H1 (cell line): ENCODE measurements around the gene RELT. TPM values are rescaled to one million over a fixed set of nuclear protein-coding genes. Genes with fewer than 3 reads are reported as not detected.
A peak's percentile ranks its signal among the peaks of the same experiment; 100 is the strongest.

Experiments
- CTCF ChIA-PET: fragments of 300-600 bp; sonication (Branson Sonifier 250); formaldehyde crosslinking; loops from one replicate; lab custom pipeline; 2021; ENCODE audit not compliant: partially characterized antibody; lab: Charles Lee
- POLR2A ChIA-PET: fragments of 300-600 bp; sonication (Branson Sonifier 250); formaldehyde crosslinking; loops from one replicate; lab custom pipeline; 2021; ENCODE audit warnings: inconsistent platforms; ENCODE audit not compliant: partially characterized antibody; lab: Charles Lee
- DNase-seq, 2 experiments: peaks; one replicate each; pipeline versions ENCODE4 v3.0.0 to v3.0.0-alpha.2; 2010 to 2022; ENCODE audit warnings: low spot score in 2 of 2, low read depth in 1 of 2, mixed read lengths in 1 of 2
- FAIRE-seq: peaks from 2 replicates; lab custom pipeline; 2011; peaks lifted over from hg19 to GRCh38; lab: Jason Lieb, UNC
- H2AFZ ChIP-seq: 2 replicates; pipeline ENCODE4 v1.8.1; 2012; ENCODE audit warnings: low read length, inconsistent platforms
- H2AK5ac ChIP-seq: 2 replicates; pipeline ENCODE4 v1.6.1; 2013; ENCODE audit warnings: low read depth, low read length
- H2BK120ac ChIP-seq: replicated peaks from 2 replicates; pipeline ENCODE3; 2013; ENCODE audit warnings: low read depth, low read length, inconsistent platforms
- H2BK12ac ChIP-seq: 2 replicates; pipeline ENCODE4 v1.6.1; 2013; ENCODE audit warnings: low read depth, low read length
- H2BK15ac ChIP-seq: 2 replicates; pipeline ENCODE4 v1.6.1; 2013; ENCODE audit warnings: low read length
- H2BK20ac ChIP-seq: 2 replicates; pipeline ENCODE4 v1.6.1; 2013; ENCODE audit warnings: low read length
- H2BK5ac ChIP-seq: 2 replicates; pipeline ENCODE4 v1.6.1; 2013; ENCODE audit warnings: low read depth, low read length
- H3K14ac ChIP-seq: 2 replicates; pipeline ENCODE4 v1.6.1; 2013; ENCODE audit warnings: inconsistent platforms; ENCODE audit not compliant: insufficient read length
- H3K18ac ChIP-seq: 2 replicates; pipeline ENCODE4 v1.6.1; 2013; ENCODE audit warnings: low read length; ENCODE audit errors: extremely low read depth
- H3K23ac ChIP-seq: 2 replicates; pipeline ENCODE4 v1.6.1; 2013; ENCODE audit warnings: inconsistent platforms; ENCODE audit not compliant: insufficient read length
- H3K23me2 ChIP-seq: 2 replicates; pipeline ENCODE4 v1.6.1; 2013; ENCODE audit warnings: low read depth, low read length
- H3K27ac ChIP-seq: 2 replicates; pipeline ENCODE4 v1.6.1; 2011; ENCODE audit warnings: low read depth, low read length, inconsistent platforms
- H3K27me3 ChIP-seq, 4 experiments: replicated peaks in 1 of 4; 1 replicate in 1 of 4; 2 replicates in 3 of 4; pipeline versions ENCODE4 v1.6.1 to v1.8.1; 2011 to 2013; ENCODE audit warnings: low read length in 3 of 4, mild to moderate bottlenecking in 3 of 4, inconsistent platforms in 2 of 4, mixed read lengths in 2 of 4, moderate library complexity in 1 of 4; ENCODE audit not compliant: control insufficient read depth in 3 of 4, insufficient read depth in 3 of 4; ENCODE audit errors: extremely low read depth in 1 of 4
- H3K36me3 ChIP-seq, 4 experiments: 2 replicates each; pipeline versions ENCODE4 v1.6.1 to v1.8.1; 2011 to 2013; ENCODE audit warnings: mild to moderate bottlenecking in 4 of 4, low read length in 3 of 4, moderate library complexity in 2 of 4, control low read depth in 1 of 4, inconsistent platforms in 1 of 4; ENCODE audit not compliant: insufficient read depth in 4 of 4, control insufficient read depth in 2 of 4
- H3K4ac ChIP-seq: replicated peaks from 2 replicates; pipeline ENCODE3; 2013; ENCODE audit warnings: low read length, low read depth, mixed read lengths, inconsistent platforms; ENCODE audit not compliant: insufficient read length
- H3K4me1 ChIP-seq, 4 experiments: replicated peaks in 1 of 4; 1 replicate in 1 of 4; 2 replicates in 3 of 4; pipeline versions ENCODE4 v1.6.1 to v1.8.1; 2011 to 2013; ENCODE audit warnings: low read length in 3 of 4, inconsistent platforms in 2 of 4, mixed read lengths in 1 of 4; ENCODE audit not compliant: insufficient read depth in 4 of 4, control insufficient read depth in 3 of 4
- H3K4me2 ChIP-seq, 2 experiments: 2 replicates each; pipeline versions ENCODE4 v1.6.1 to v1.8.1; 2011 to 2013; ENCODE audit warnings: low read depth in 2 of 2, low read length in 2 of 2, control low read depth in 1 of 2, inconsistent platforms in 1 of 2, mild to moderate bottlenecking in 1 of 2; ENCODE audit not compliant: insufficient read depth in 1 of 2
- H3K4me3 ChIP-seq, 4 experiments: fragments of 200-600, 300-600 bp in 1 of 4; sonication (generic), shearing (Covaris generic), sonication (Bioruptor Twin) in 1 of 4; 2 replicates each; pipeline versions ENCODE4 v1.5.1 to v1.8.1; 2011 to 2016; ENCODE audit warnings: low read length in 4 of 4, low read depth in 3 of 4, control low read depth in 2 of 4, inconsistent platforms in 2 of 4, mild to moderate bottlenecking in 2 of 4, mixed read lengths in 1 of 4, moderate library complexity in 1 of 4; ENCODE audit not compliant: insufficient read depth in 2 of 4; ENCODE audit errors: extremely low read depth in 1 of 4
- H3K56ac ChIP-seq: replicated peaks from 2 replicates; pipeline ENCODE3; 2013; ENCODE audit warnings: low read depth, mild to moderate bottlenecking, mixed read lengths, low read length, inconsistent platforms; ENCODE audit not compliant: insufficient read length
- H3K79me1 ChIP-seq: 2 replicates; pipeline ENCODE4 v1.6.1; 2013; ENCODE audit warnings: low read depth, low read length, control low read depth
- H3K79me2 ChIP-seq, 2 experiments: 2 replicates each; pipeline versions ENCODE4 v1.6.1 to v1.8.1; 2012 to 2013; ENCODE audit warnings: low read length in 2 of 2, mild to moderate bottlenecking in 2 of 2, inconsistent platforms in 1 of 2; ENCODE audit not compliant: insufficient read depth in 2 of 2, control insufficient read depth in 1 of 2
- H3K9ac ChIP-seq, 4 experiments: replicated peaks in 1 of 4; 1 replicate in 1 of 4; 2 replicates in 3 of 4; pipeline versions ENCODE4 v1.6.1 to v1.8.1; 2011 to 2013; ENCODE audit warnings: low read depth in 3 of 4, low read length in 3 of 4, control low read depth in 2 of 4, mild to moderate bottlenecking in 2 of 4, moderate library complexity in 2 of 4, inconsistent platforms in 1 of 4; ENCODE audit errors: extremely low read depth in 1 of 4
- H3K9me3 ChIP-seq, 2 experiments: 2 replicates each; pipeline versions ENCODE4 v1.6.1 to v1.8.1; 2012 to 2013; ENCODE audit warnings: mild to moderate bottlenecking in 2 of 2, moderate library complexity in 2 of 2, control low read depth in 1 of 2, inconsistent platforms in 1 of 2, low read depth in 1 of 2, low read length in 1 of 2, mixed read lengths in 1 of 2; ENCODE audit not compliant: insufficient read depth in 2 of 2
- H4K20me1 ChIP-seq, 2 experiments: replicated peaks in 1 of 2; 2 replicates each; pipeline versions ENCODE3 to v1.8.1; 2011 to 2013; ENCODE audit warnings: inconsistent platforms in 2 of 2, low read length in 2 of 2, mild to moderate bottlenecking in 1 of 2; ENCODE audit not compliant: insufficient read depth in 2 of 2, control insufficient read depth in 1 of 2
- H4K5ac ChIP-seq: 2 replicates; pipeline ENCODE4 v1.6.1; 2013; ENCODE audit warnings: low read length, low read depth, mixed read lengths, inconsistent platforms; ENCODE audit not compliant: insufficient read length
- H4K8ac ChIP-seq: 2 replicates; pipeline ENCODE4 v1.8.0; 2013; ENCODE audit warnings: mild to moderate bottlenecking, moderate library complexity, low read length, inconsistent platforms; ENCODE audit not compliant: insufficient read depth; ENCODE audit errors: extremely low read depth
- H4K91ac ChIP-seq: replicated peaks from 2 replicates; pipeline ENCODE3; 2013; ENCODE audit warnings: low read length, mixed read lengths, inconsistent platforms; ENCODE audit not compliant: insufficient read length
- KDM1A ChIP-seq: fragments of 200-600, 300-600 bp; sonication (generic); IDR thresholded peaks from 2 replicates; pipeline ENCODE4 v1.7.1; 2016; ENCODE audit warnings: mild to moderate bottlenecking, low read length, borderline replicate concordance
- TEAD4 ChIP-seq: IDR thresholded peaks from 2 replicates; pipeline ENCODE4 v1.6.1; 2012; ENCODE audit warnings: low read depth, low read length, inconsistent platforms, mixed read lengths
- WGBS, 2 experiments: shearing (Covaris generic) in 1 of 2; methylation state at CpG; one replicate each; pipeline versions ENCODE4 v1.1.6 to v1.1.7; 2013 to 2015; ENCODE audit warnings: low lambda C conversion rate in 2 of 2, mixed read lengths in 2 of 2, inconsistent platforms in 1 of 2, low coverage in 1 of 2, missing lambda C conversion rate in 1 of 2; ENCODE audit not compliant: insufficient replicate concordance in 2 of 2, insufficient coverage in 1 of 2, insufficient read length in 1 of 2; ENCODE audit errors: extremely low coverage in 1 of 2, missing lambda C conversion rate in 1 of 2; 5-methylcytosine and 5-hydroxymethylcytosine counted together
- polyA plus RNA-seq, 7 experiments: library from polyadenylated mRNA; depleted of rRNA in 3 of 7; stranded (reverse) in 5 of 7; unstranded in 2 of 7; fragments of >200 nt in 5 of 7; fragments of 200-250 nt in 2 of 7; gene quantifications; 1 replicate in 5 of 7; 2 replicates in 1 of 7; 4 replicates in 1 of 7; pipeline versions ENCODE4 v1.2.1 to v1.2.3, GENCODE V29; 2011 to 2013; ENCODE audit warnings: missing spikeins in 2 of 7, mixed read lengths in 2 of 7
- total RNA-seq: library from RNA; stranded (reverse); fragmentation: NEBNext Ultra II Directional; extraction: Animal tissue kit (Norgen Biotek cat#: 25700); gene quantifications from 2 replicates; pipeline ENCODE4 v1.2.1, GENCODE V29; 2021

Gene RELT
- total and polyA plus RNA-seq, 2 of the 8 experiments (the other 6 are each of a cell fraction or from before 2014, with no cell fraction given): 3.4 to 5.7 TPM

- Histone ChIP-seq H3K27me3 (peaks cover 8 to 29% (median 25%) of the 10 kb centered on the region in 4 experiments), H4K20me1 (peaks cover 11 to 16% of the 10 kb centered on the region in 2 experiments), H4K91ac (no peak overlapping the region), H3K4ac (no peak overlapping the region), H3K27ac (no peak overlapping the region), H3K23ac (no peak overlapping the region), H3K9ac (no peak overlapping the region), H3K4me2 (no peak overlapping the region), H2BK120ac (no peak overlapping the region), H3K4me1 (peaks cover 19 to 34% (median 30%) of the 10 kb centered on the region in 4 experiments), H3K79me2 (no peaks in the 10 kb centered on the region), H2BK12ac (no peak overlapping the region), H4K5ac (no peak overlapping the region), H3K14ac (no peak overlapping the region), H3K79me1 (0 out of 2 replicates have a peak, but pooled peaks cover under 1% of the 10 kb centered on the region), H2AFZ (no peak overlapping the region), H2BK20ac (no peak overlapping the region), H3K4me3 (no peak overlapping the region), H3K36me3 (no peaks in the 10 kb centered on the region), H2AK5ac (0 out of 2 replicates have a peak overlapping the region, but pooled peaks have one; percentile 34), H4K8ac (no peak overlapping the region), H3K18ac (no peak overlapping the region; the same call in 1 of the 2 replicates), H3K23me2 (no peaks in the 10 kb centered on the region), H3K56ac (no peak overlapping the region), H3K9me3 (no peaks in the 10 kb centered on the region), H2BK5ac (no peak overlapping the region), H2BK15ac (no peak overlapping the region)
- FAIRE-seq (no peak), DNase-seq (no peak)
- ChIA-PET CTCF (interaction anchor here (0.9 to 25.1 kb wide), 12 partner anchors 10 to 65 kb away, joined by 3 to 383 read pairs (median 6); partner anchors contain the start of gene ARHGEF17), POLR2A (interaction anchor here (1.1 to 10.7 kb wide), 4 partner anchors 10 to 20 kb away, joined by 3 to 91 read pairs (median 6); partner anchors contain the start of gene ARHGEF17)
- TF ChIP-seq TEAD4: no peak
- TF ChIP-seq KDM1A: peak; percentile 76
- WGBS, 2 experiments: 78% methylated on average over 4 of the region's 4 CpGs; no CpG with 5 or more reads in 1 of the 2 experiments
Measured at GRCh38 chr11:73327812-73328364, 48.3 kb upstream of the RELT start.
